ENCODE data around the gene GBP1.
"Not testable (repeated sequence)": the region's sequence is repeated elsewhere in the genome, so short reads cannot be mapped to it uniquely, and the experiment has no call there.

- not testable (repeated sequence) for TF ChIP-seq CTCF (IDR thresholded peaks at IDR 0.05; ENCODE audit: control extremely low read depth in 1 of 3, insufficient read depth in 1 of 3, low read depth in 1 of 3, low read length in 3 of 3); POLR2A (IDR thresholded peaks at IDR 0.05; ENCODE audit: control extremely low read depth in 1 of 2, low read depth in 2 of 2, low read length in 2 of 2); RBBP5 (IDR thresholded peaks at IDR 0.05; ENCODE audit: borderline replicate concordance, low read depth, low read length); EZH2 (IDR thresholded peaks at IDR 0.05; ENCODE audit: low read depth, low read length, severe bottlenecking); CREB1 (IDR thresholded peaks at IDR 0.05); BRCA1 (IDR thresholded peaks at IDR 0.05; ENCODE audit: low read depth, low read length); ATF3 (IDR thresholded peaks at IDR 0.05; ENCODE audit: insufficient read depth, low read depth, low read length); SIN3A (conservative IDR thresholded peaks at IDR 0.05 in 1 of 2, IDR thresholded peaks at IDR 0.05 in 1 of 2; ENCODE audit: low read depth in 1 of 2, low read length in 2 of 2); CHD2 (IDR thresholded peaks at IDR 0.05; ENCODE audit: low read length)
These were observed 14.9 kb downstream of the GBP1 start for GRCh38 chr1:89049901-89050648.
